Measurements from ENCODE around the gene FAM193B. TPM values are rescaled to one million over a fixed set of nuclear protein-coding genes. Genes with fewer than 3 reads are reported as not detected.

The FAM193B gene
- total and polyA plus RNA-seq, 9 of the 15 experiments (the other 6 are each of a cell fraction or from before 2014, with no cell fraction given), result 4.4 to 76.4 (median 37.3) TPM

GRCh38 chr5:177482359-177482795 is 72.0 kb downstream of the FAM193B start:
- POLR2A ChIA-PET, result interaction anchor here (1.0 to 1.2 kb wide), 2 partner anchors 11 to 27 kb away, joined by 3 to 4 read pairs; no protein-coding TSS in a partner anchor
- CTCF ChIA-PET (ENCODE audit: low intra/inter-chr PET ratio), result interaction anchor here (1.1 kb wide), 1 partner anchor 9 kb away, joined by 4 read pairs; no protein-coding TSS in a partner anchor
- peak overlapping the region in 1 of 2 experiments; percentile 48; a peak in 1 of 4 replicates for H3K9ac ChIP-seq (ENCODE audit: insufficient read depth in 1 of 2, low read depth in 2 of 2, low read length in 2 of 2)

More at GRCh38 chr5:177482359-177482795, 72.0 kb downstream of the FAM193B start:
- BruUV-seq (replicated peaks), result no TSS peak
- peak; percentile 19 for ATAC-seq
- Histone ChIP-seq H3K9me1 (ENCODE audit: control insufficient read depth, insufficient read depth, low read length) (no peaks in the 10 kb centered on the region), H3K4me1 (replicated peaks in 1 of 2; ENCODE audit: control insufficient read depth in 2 of 2, insufficient read depth in 2 of 2, low read length in 2 of 2) (peaks cover 15 to 33% of the 10 kb centered on the region in 2 experiments), H3K4me2 (ENCODE audit: insufficient read depth, low read length) (no peak overlapping the region), H3K4me3 (no peak overlapping the region), H4K20me1 (replicated peaks; ENCODE audit: control insufficient read depth, insufficient read depth, low read length) (no peaks in the 10 kb centered on the region), H3K79me2 (ENCODE audit: control insufficient read depth, insufficient read depth, low read length) (no peaks in the 10 kb centered on the region), H3K9me3 (replicated peaks; ENCODE audit: control insufficient read depth, insufficient read depth, low read depth, low read length) (no peaks in the 10 kb centered on the region), H3K27ac (ENCODE audit: extremely low read depth, low read depth, low read length) (no peak overlapping the region; the same call in 2 of the 3 replicates), H3K27me3 (ENCODE audit: control insufficient read depth in 2 of 2, insufficient read depth in 2 of 2, low read length in 2 of 2) (no peaks in the 10 kb centered on the region), H3K36me3 (ENCODE audit: control insufficient read depth, insufficient read depth, low read length) (peaks cover 44% of the 10 kb centered on the region; the same call in 2 of the 3 replicates), H2AFZ (ENCODE audit: low read depth, low read length) (no peak overlapping the region)
- in situ Hi-C loops (cut with MboI) (no loop called here), intact Hi-C loops (cut with micrococcal nuclease) (no loop called here)
- FAIRE-seq, result no peak
- 78% methylated on average over 10 of the region's 10 CpGs for WGBS (ENCODE audit: insufficient coverage, low coverage, missing lambda C conversion rate)
- DNase-seq (ENCODE audit: extremely low read depth in 1 of 4, low spot score in 3 of 4), result no peak
- TF ChIP-seq POLR2A (conservative IDR thresholded peaks at IDR 0.05), result peak; percentile 52; the same call in 1 of the 2 replicates
- no peak for TF ChIP-seq KLF1 (tag; IDR thresholded peaks at IDR 0.05)
- 0 out of 2 replicates have a peak, but pooled peaks have one; percentile 51 for TF ChIP-seq SUPT5H (IDR thresholded peaks at IDR 0.05)
- TF ChIP-seq SIRT6 (IDR thresholded peaks at IDR 0.05; ENCODE audit: low read depth, low read length), result no peak
- TF ChIP-seq HBP1 (CRISPR knock-in tag; IDR thresholded peaks at IDR 0.05), result 0 out of 2 replicates have a peak, but pooled peaks have one; percentile 24
- no peak for TF ChIP-seq MXI1 (IDR thresholded peaks at IDR 0.05; ENCODE audit: low read depth, low read length)
- TF ChIP-seq, protein P1, sequence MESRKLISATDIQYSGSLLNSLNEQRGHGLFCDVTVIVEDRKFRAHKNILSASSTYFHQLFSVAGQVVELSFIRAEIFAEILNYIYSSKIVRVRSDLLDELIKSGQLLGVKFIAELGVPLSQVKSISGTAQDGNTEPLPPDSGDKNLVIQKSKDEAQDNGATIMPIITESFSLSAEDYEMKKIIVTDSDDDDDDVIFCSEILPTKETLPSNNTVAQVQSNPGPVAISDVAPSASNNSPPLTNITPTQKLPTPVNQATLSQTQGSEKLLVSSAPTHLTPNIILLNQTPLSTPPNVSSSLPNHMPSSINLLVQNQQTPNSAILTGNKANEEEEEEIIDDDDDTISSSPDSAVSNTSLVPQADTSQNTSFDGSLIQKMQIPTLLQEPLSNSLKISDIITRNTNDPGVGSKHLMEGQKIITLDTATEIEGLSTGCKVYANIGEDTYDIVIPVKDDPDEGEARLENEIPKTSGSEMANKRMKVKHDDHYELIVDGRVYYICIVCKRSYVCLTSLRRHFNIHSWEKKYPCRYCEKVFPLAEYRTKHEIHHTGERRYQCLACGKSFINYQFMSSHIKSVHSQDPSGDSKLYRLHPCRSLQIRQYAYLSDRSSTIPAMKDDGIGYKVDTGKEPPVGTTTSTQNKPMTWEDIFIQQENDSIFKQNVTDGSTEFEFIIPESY (CRISPR knock-in tag; IDR thresholded peaks at IDR 0.05), result peak; percentile 35; the same call in 1 of the 2 replicates
- no peak for TF ChIP-seq CBFB (CRISPR knock-in tag; IDR thresholded peaks at IDR 0.05)
- TF ChIP-seq POLR2AphosphoS5 (IDR thresholded peaks at IDR 0.05; ENCODE audit: control insufficient read depth, insufficient read depth, low read depth, low read length), result peak; percentile 51; the same call in 1 of the 2 replicates
- no peak for TF ChIP-seq ZBTB26 (CRISPR knock-in tag; IDR thresholded peaks at IDR 0.05)
- no peak for TF ChIP-seq ZFPM2 (CRISPR knock-in tag; IDR thresholded peaks at IDR 0.05)
- TF ChIP-seq MEIS2 (IDR thresholded peaks at IDR 0.05; ENCODE audit: partially characterized antibody), result no peak
- TF ChIP-seq ESRRB (CRISPR knock-in tag; IDR thresholded peaks at IDR 0.05; ENCODE audit: borderline replicate concordance), result no peak
- TF ChIP-seq PHF21A (IDR thresholded peaks at IDR 0.05; ENCODE audit: borderline replicate concordance, low read depth), result no peak
- no peak for TF ChIP-seq ZC3H11A (IDR thresholded peaks at IDR 0.05; ENCODE audit: low read depth, low read length)
- TF ChIP-seq THRB (CRISPR knock-in tag; conservative IDR thresholded peaks at IDR 0.05), result peak; percentile 67; the same call in 1 of the 2 replicates
- no peak for TF ChIP-seq ZNF668 (CRISPR knock-in tag; IDR thresholded peaks at IDR 0.05)
- TF ChIP-seq POLR2B (IDR thresholded peaks at IDR 0.05; ENCODE audit: low read depth, partially characterized antibody), result peak; percentile 28

Measured in K562 (cell line).